Stimulated activated CD4-positive, alpha-beta T cell treated with anti-CD3 and anti-CD28 coated beads, Interleukin-2, amount 100 ng/mL, for 4 hours (primary cell): ENCODE data around the gene CYBA.

Experiments
- DNase-seq: peaks from one replicate; pipeline ENCODE4 v3.0.0-alpha.2; 2020; ENCODE audit warnings: low read depth

The CYBA gene

DNA sequence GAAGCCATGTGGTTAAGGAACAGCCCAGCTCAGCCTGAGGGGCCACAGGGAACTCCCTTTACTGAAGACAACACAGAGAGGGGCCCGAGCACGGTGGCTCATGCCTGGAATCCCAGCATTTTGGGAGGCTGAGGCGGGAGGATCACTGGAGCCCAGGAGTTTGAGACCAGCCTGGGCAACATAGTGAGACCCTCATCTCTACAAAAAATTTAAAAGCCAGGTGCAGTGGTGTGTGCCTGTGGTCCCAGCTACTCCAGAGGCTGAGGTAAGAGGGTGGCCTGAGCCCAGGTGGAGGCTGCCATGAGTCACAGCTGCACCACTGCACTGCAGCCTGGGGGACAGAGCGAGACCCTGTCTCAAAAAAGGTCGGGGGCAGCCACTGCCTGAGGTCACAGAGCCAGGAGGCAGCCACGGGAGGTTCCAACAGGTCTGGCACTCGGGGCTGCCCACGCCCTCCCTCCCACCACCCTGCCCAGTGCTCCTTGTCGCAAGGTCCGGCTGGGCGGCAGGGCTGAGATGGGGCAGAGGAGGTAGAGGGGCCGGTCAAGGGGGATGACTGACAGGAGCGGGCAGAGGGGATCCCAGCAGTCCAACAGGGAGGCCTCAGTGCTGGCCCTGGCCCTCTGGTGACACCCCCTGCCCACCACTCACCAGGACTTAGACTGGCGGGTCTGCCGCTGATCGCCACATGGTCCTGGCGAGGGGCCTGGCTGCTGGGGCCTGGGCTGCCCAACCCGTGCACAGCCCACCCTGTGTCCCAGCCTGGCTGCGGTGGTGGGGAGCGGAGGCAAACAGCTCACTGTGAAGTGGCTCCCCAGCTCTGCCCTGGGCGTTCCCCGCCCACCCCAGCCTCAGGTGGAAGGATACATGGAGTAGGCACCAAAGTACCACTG is 3.4 kb downstream of the CYBA start:
- DNase-seq: no peak

GRCh38 chr16:88646345-88647034 is 4.4 kb downstream of the CYBA start:
- no peak for DNase-seq

DNA sequence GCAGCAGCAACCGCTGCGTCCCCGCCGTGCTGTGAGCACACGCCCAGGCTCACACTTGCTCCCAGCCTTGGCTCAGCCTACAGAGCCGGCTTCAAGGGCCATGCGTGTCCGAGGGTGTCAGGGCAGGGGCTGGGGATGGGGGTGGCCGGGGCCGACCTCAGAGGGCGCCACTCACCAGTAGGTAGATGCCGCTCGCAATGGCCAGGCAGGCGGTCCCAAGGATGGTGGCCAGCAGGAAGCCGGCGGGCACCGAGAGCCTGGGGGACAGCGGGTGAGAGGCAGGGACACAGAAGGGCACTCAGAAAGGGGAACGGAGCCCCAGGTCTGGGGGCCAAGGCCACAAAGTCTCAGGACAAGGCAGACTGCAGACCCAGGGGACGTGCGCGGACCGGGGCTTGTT is 4.9 kb downstream of the CYBA start:
- no peak for DNase-seq

DNA sequence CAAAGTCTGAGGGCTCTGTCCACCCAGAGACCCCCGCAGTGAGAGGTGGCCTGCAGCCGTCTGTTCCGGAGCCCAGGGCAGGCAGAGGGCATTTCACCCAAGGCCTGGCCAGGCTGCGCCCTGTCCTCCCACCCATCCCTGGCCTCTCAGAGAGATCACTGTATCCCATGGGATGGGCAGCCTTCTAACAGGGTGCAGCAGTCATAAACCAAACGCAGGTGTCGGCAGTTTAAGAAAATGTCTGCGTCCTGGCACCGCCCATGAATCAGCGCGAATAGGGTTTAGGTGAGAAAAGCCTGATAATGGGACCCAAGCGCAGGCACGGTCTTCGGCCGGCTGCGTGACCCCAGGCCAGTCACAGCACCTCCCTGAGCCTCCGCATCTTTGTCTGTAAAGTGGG is 5.4 kb downstream of the CYBA start:
- DNase-seq: no peak

DNA sequence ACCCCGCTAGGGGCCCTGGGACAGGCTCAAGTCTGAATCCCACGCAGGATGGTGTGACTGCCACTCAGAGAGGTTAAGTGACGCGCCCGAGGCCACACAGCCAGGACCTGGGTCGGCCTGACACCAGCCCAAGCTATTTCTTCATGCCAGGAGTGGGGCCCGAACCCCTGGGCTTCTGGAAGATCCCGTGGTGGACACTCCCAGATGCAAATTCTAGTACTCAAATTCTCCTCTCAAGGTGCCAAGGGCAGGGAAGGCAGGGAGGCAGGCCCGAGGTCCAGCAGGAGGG is 7.3 kb downstream of the CYBA start:
- DNase-seq: no peak

DNA sequence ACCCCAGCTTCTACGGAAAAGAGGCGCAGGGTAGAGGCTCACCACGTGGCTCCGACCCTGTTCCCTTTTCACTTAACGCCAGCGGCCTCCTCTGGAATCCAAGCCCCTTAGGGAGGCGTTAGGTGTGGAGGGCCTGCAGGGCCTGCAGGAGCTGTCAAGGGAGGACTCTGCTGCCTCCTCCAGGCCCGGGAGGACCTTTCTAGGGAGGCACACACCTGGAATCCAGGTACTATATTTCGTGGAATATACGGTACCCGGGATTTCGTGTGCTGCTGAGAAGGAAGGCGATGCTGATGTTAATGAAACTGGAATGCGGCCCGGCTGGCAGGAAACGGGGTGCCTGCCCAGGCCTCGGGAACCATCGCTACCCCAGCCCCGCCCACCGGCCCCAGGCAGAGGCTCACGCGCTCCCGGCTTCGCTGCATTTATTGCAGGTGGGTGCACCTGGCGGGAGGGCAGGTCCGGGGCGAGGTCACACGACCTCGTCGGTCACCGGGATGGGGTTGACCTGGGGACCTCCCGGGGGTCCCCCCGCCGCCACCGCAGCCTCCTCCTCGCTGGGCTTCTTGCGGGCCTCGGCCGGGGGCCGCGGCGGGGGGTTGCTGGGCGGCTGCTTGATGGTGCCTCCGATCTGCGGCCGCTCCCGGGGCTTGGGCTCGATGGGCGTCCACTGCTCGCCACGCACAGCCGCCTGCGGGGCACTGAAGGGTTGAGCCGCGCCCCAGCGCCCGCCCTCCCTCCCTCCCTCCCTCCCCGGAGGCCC is 7.8 kb downstream of the CYBA start:
- no peak for DNase-seq

- DNase-seq: no peak
Observed at GRCh38 chr16:88640498-88641247, 10.2 kb downstream of the CYBA start.

DNA sequence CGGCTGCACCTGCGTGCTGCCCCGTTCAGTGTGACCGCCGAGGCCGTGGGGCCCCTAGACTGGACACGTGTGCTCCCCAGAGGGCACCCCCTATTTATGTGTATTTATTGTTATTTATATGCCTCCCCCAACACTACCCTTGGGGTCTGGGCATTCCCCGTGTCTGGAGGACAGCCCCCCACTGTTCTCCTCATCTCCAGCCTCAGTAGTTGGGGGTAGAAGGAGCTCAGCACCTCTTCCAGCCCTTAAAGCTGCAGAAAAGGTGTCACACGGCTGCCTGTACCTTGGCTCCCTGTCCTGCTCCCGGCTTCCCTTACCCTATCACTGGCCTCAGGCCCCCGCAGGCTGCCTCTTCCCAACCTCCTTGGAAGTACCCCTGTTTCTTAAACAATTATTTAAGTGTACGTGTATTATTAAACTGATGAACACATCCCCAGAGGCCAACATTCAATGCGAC is 10.8 kb downstream of the CYBA start:
- DNase-seq: no peak

GRCh38 chr16:88639231-88640038 is 11.4 kb downstream of the CYBA start:
- DNase-seq: no peak

DNA sequence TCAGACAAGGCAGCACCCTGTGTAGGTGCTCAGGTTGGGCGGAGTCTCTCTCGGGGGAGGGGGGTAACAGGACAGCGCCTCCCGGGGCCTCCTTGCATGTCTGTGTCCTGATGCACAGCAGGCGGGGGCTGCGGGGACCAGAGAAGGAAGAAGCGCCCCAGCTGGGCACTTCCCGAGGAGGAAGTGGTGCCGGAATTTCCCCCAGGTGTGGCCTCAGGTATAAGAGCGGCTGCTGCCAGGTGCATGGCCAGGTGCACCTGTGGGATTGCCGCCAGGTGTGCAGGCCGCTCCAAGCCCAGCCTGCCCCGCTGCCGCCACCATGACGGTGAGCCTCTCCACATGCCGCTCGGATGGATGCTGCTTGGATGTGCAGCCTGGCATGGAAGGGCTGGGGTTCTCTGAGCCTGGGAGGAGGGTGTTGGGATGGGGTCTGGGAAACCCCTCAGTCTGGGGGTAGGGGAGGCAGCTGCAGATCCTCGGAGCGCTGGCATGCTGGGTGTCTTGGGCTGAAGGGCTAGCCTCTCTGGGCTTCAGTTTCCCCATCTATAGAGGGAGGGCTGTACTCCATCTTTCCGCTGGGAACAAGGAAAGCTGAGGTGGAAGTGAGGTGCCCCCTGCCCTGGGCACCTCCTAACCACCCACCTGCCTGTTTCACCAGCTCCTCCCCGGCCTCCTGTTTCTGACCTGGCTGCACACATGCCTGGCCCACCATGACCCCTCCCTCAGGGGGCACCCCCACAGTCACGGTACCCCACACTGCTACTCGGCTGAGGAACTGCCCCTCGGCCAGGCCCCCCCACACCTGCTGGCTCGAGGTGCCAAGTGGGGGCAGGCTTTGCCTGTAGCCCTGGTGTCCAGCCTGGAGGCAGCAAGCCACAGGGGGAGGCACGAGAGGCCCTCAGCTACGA is 12.3 kb downstream of the CYBA start, which contains the start of gene IL17C:
Gene IL17C (plus strand): TSS at position 250 of the 908 bp plus-strand sequence. CDS start 70 bp downstream, at position 320.
- DNase-seq: no peak

- no peak for DNase-seq
Observed at GRCh38 chr16:88636488-88637265, 14.2 kb downstream of the CYBA start.

DNA sequence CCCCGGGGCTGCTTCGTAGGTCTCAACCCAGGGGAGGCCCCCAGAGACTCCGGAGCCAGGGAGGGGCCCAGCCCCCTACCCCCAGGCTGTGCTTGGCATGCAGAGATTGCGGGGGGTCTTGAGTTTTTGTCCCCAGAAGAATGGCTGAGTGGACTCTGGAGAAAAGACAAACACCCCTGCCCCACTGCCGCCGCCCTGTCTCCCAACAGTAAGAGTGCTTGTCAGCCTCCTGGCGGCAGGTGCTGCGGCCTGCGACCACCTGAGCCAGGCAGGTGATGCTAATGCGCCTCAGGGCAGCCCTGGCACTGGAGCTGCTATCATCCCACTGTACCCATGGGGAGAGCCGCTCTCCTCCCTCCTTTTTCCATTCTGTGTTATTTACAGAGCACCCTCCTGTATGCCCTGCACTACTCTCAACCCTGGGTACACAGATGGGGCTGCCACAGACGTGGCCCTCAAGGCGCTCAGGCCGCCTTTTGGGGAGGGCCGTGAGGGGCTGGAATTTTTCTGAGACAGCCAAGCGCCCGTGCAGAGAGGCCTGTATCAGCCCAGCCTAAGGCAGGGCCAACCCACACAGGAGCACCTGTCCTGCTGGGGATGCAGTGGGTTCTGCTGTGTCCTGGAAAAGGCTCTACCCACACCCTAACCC is 15.1 kb downstream of the CYBA start:
- DNase-seq: no peak

DNA sequence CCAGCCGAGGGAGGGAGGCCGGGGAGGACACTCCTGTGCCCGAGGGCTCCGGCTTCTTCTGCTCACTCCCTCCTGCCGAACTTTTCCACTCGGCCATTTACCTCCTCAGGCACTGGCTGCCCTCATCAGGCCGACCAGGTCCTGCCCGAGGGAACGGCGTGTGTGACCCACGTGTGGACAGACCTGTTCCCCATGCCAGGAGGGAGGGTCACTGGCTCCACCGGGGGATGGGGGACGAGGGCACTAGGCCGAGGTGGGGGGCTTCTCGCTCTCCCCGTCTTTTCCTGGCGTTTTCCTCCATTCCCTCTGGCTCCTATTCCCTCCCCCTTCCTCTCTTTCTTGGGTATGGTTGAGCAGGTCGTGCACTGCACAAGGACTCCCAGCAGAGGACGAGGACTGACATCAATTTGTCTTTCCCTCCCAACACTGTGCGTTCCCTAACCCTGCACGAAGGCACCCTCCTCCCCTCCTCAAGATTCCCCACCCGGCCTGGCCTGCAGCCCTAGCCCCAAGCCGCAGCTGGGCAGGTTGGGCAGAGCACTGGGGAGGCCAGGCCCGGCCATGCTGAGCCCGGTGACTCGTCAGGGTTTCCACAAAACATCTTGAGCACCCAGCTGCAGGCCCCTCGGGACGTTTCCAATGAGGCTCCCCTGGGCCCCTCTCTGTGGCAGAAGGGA is 15.7 kb downstream of the CYBA start:
- no peak for DNase-seq

DNA sequence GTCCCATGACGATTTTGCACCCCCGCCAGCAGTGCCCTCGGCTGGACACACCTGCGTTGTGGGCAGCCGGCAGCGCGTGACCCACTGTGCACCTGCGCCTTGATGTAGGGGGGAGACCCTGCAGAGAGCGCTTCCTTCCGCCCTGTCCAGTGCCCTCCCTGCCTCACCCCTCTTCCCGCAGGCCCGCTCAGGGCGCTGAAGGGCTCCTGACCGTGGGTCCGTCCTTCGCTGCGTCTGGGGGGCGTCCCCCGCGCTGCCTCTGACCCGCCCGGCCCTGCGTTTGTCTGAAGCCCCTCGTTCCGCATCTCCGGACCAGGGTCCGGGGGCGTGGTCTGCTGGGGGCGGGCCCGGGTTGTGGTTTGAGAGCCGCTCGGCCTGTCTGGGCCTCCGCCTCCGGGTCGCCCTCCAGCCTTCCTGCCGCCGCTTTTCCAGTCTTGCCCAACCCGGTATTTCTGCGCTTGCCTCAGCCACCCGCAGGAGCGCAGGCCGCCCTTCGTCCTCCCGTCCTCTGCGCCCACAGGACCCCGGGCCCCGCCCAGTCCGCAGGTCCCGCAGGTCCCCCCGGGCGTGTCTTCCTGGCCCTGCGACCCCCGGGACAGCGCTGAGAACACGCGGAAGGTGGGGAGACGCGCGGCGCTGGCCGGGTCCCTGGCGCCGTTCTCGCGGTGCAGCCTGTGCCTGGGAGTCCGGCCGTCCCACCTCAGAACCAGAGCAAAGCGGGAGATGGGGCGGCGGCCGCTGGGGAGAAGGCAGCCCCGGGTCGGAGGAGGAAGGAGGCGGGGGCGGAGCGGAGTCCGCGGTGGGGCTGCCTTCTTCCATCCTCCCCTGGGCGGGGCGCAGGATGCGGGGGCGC is 16.5 kb downstream of the CYBA start:
- DNase-seq: peak; percentile 26

GRCh38 chr16:88633684-88634140 is 17.1 kb downstream of the CYBA start:
- peak; percentile 30 for DNase-seq

GRCh38 chr16:88632587-88632930 is 18.3 kb downstream of the CYBA start:
- no peak for DNase-seq

DNA sequence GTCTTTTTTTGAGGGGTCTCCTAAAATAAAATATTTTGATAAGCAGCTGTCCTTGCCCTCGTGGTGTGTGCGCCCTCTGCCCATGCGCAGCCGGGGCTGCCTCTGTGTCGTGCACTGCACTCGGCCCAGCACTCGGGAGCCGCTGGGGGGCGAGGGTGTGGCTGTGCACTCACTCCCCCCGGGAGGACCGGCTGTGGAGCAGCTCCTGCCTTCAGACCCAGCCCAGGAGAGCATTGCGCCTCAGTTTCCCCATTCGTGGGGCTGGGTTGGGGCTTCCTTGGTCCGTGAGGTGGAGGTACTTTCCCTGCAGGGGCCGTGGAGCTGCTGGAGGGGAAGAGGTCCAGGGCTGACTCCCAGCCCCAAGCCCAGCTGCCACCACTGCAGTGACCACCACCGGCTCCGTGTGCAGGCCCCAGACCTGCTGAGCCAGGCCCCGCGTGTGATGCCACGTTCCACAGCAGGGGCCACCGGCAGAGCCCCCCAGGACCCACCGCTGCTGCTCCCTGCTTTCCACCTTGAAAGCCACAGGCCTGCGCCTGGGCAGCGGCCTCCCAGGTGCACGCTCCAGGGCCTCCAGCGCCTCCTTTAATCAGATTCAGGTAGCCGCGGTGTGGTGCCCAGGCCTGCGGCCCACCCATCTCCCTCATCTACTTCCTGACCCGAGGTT is 18.8 kb downstream of the CYBA start:
- no peak for DNase-seq
